T-helper 17 cell (primary cell): Measurements from ENCODE around the gene ABCC9. TPM values are rescaled to one million over a fixed set of nuclear protein-coding genes. Genes with fewer than 3 reads are reported as not detected.
"Not testable (repeated sequence)": the region's sequence is repeated elsewhere in the genome, so short reads cannot be mapped to it uniquely, and the experiment has no call there.

Experiments
- ATAC-seq: fragments of 150-1000 bp; cut with Tn5 transposase; 2 replicates; pipeline ENCODE4 v1.10.0; 2021; ENCODE audit warnings: mild to moderate bottlenecking, moderate library complexity
- DNase-seq, 3 donors: peaks; one replicate each; pipeline versions ENCODE4 v3.0.0 to v3.0.0-alpha.2; 2020 to 2021
- H3K9me3 ChIP-seq: one replicate; pipeline ENCODE4 v1.7.0; 2013; ENCODE audit warnings: low read length, mild to moderate bottlenecking; ENCODE audit not compliant: control insufficient read depth, poor library complexity, severe bottlenecking
- H3K27ac Mint-ChIP-seq: one replicate; pipeline ENCODE4 v1.8.0; 2022; ENCODE audit warnings: mild to moderate bottlenecking, moderate library complexity, mixed read lengths
- H3K27me3 Mint-ChIP-seq: one replicate; pipeline ENCODE4 v1.8.0; 2022; ENCODE audit warnings: mixed read lengths
- H3K36me3 Mint-ChIP-seq: one replicate; pipeline ENCODE4 v1.8.0; 2022; ENCODE audit warnings: low read depth, mixed read lengths
- H3K4me1 Mint-ChIP-seq: one replicate; pipeline ENCODE4 v1.8.0; 2022; ENCODE audit warnings: mild to moderate bottlenecking, mixed read lengths
- H3K4me3 Mint-ChIP-seq: one replicate; pipeline ENCODE4 v1.8.0; 2022; ENCODE audit warnings: mild to moderate bottlenecking, moderate library complexity, mixed read lengths
- total RNA-seq, 4 donors: library from RNA in 2 of 4; stranded (reverse) in 2 of 4; gene quantifications; one replicate each; pipeline ENCODE4 v1.2.3 and lab custom pipeline; 2022 to 2026

ABCC9 gene
- total RNA-seq, 2 donors from 2014 or later = not detected

DNA sequence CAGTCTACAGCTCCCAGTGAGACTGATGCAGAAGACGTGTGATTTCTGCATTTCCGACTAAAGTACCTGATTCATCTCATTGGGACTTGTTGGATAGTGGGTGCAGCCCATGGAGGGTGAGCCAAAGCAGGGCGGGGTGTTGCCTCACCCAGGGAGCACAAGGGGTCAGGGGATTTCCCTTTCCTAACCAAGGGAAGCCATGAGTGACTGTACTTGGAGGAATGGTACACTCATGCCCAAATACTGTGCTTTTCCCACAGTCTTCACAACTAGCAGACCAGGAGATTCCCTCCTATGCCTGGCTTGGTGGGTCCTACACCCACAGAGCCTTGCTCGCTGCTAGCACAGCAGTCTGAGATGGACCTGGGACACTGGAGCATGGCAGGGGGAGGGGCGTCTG lies 21.0 kb upstream of the ABCC9 start:
- no peaks in the 10 kb centered on the region for H3K9me3 ChIP-seq
- no peak for ATAC-seq
- H3K4me1 Mint-ChIP-seq = no peaks in the 10 kb centered on the region
- H3K27me3 Mint-ChIP-seq = peaks cover 10% of the 10 kb centered on the region
- no peaks in the 10 kb centered on the region for H3K36me3 Mint-ChIP-seq
- DNase-seq = no peak
- H3K27ac Mint-ChIP-seq = no peak overlapping the region
- no peak overlapping the region for H3K4me3 Mint-ChIP-seq

DNA sequence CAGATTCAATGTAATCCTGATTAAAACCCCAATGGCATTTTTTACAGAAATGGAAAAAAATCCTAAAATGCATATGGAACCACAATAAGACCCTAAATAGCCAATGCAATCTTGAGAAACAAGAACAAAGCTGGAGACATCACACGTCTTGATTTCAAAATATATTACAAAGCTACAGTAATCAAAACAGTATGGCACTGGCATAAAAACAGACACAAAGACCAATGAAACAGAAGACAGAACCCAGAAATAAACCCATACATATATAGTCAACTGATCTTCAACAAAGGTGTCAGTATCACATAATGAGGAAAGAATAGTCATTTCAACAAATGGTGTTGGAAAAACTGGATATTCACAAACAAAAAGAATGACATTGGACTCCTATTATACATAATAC lies 9.4 kb upstream of the ABCC9 start:
- no peaks in the 10 kb centered on the region for H3K9me3 ChIP-seq
- H3K4me1 Mint-ChIP-seq = no peaks in the 10 kb centered on the region
- DNase-seq = no peak
- H3K27ac Mint-ChIP-seq = no peak overlapping the region
- no peak for ATAC-seq
- H3K36me3 Mint-ChIP-seq = no peaks in the 10 kb centered on the region
- H3K27me3 Mint-ChIP-seq = no peaks in the 10 kb centered on the region
- H3K4me3 Mint-ChIP-seq = no peak overlapping the region

DNA sequence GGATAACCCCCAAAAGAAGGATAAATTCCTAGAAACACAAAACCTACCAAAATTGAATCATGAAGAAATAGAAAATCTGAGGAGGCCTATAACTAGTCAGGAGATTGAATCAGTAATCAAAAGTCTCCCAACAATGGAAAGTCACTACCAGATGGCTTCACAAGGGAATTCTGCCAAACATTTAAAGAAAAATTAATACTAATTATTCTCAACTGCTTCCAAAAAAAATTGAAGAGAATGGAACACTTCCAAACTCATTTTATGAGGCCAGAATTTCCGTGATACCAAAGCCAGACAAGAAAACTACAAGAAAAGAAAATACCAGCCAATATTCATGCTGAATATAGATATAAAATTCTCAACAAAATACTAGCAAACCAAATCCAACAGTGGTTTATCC lies 7.8 kb upstream of the ABCC9 start:
- no peaks in the 10 kb centered on the region for H3K4me1 Mint-ChIP-seq
- no peaks in the 10 kb centered on the region for H3K36me3 Mint-ChIP-seq
- no peaks in the 10 kb centered on the region for H3K9me3 ChIP-seq
- H3K4me3 Mint-ChIP-seq = no peak overlapping the region
- ATAC-seq (no peak), DNase-seq (no peak)
- H3K27ac Mint-ChIP-seq = no peak overlapping the region
- no peaks in the 10 kb centered on the region for H3K27me3 Mint-ChIP-seq

DNA sequence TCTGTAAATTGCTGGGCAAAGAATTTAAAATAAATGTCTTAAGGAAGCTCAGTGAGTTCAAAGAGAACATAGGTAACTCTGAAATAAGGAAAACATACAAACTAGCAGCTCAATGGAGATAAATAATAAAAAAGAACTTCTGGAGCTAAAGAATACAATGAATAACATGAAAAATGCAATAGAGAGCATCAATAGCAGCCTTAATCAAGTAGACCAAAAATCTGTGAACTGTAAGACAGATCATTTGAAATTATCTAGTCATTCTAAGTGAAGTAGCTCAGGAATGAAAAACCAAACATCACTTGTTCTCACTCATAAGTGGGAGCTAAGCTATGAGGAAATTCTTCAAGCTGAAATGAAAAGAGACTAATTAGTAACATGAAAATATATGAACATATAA lies 5.8 kb upstream of the ABCC9 start:
- H3K4me3 Mint-ChIP-seq = no peak overlapping the region
- no peaks in the 10 kb centered on the region for H3K4me1 Mint-ChIP-seq
- DNase-seq = no peak
- no peak for ATAC-seq
- no peak overlapping the region for H3K27ac Mint-ChIP-seq
- no peaks in the 10 kb centered on the region for H3K9me3 ChIP-seq
- H3K36me3 Mint-ChIP-seq = no peaks in the 10 kb centered on the region
- H3K27me3 Mint-ChIP-seq = peaks cover 5% of the 10 kb centered on the region

DNA sequence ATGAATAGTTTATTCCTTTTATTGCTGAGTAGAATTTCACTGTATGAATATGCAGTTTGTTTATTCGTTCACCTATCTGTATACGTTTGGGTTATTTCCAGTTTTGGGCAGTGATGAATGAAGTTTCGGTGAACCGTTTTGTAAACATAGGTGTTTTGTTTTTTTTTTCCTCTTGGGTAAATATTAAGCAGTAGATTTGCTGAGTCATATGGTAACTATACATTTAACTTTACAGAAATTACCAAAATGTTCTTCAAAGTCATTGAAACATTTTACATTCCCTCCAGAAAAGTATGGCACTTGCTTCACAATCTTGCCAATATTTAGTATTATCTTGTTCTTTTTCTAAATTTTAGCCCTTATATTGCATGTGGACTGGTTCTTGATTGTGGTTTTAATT lies 3.8 kb upstream of the ABCC9 start:
- DNase-seq (no peak), ATAC-seq (no peak)
- H3K27ac Mint-ChIP-seq = no peak overlapping the region
- no peak overlapping the region for H3K4me3 Mint-ChIP-seq
- peaks cover 13% of the 10 kb centered on the region for H3K4me1 Mint-ChIP-seq
- peaks cover 25% of the 10 kb centered on the region for H3K27me3 Mint-ChIP-seq
- no peaks in the 10 kb centered on the region for H3K9me3 ChIP-seq
- H3K36me3 Mint-ChIP-seq = no peaks in the 10 kb centered on the region

DNA sequence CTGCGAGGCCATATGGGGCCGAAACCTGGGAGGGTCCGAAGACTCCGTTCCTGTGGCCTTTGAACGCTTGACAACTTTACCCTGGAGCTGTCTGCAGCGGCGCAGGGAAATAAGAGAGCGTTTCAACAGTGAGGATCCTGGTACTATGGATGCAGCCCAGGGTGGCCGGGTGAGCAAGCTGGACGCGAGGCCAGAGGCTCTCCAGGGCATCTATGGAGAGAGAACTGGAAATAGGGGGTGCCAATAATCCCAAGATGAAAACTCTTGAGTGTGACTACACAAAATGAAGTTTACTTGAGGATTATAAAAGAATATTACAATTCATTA lies 1.1 kb upstream of the ABCC9 start:
- Mint-ChIP-seq H3K27ac (no peak overlapping the region), H3K27me3 (peaks cover 47% of the 10 kb centered on the region), H3K4me1 (peaks cover 13% of the 10 kb centered on the region), H3K4me3 (no peak overlapping the region), H3K36me3 (no peaks in the 10 kb centered on the region)
- no peak for ATAC-seq
- no peak for DNase-seq
- H3K9me3 ChIP-seq = no peaks in the 10 kb centered on the region

DNA sequence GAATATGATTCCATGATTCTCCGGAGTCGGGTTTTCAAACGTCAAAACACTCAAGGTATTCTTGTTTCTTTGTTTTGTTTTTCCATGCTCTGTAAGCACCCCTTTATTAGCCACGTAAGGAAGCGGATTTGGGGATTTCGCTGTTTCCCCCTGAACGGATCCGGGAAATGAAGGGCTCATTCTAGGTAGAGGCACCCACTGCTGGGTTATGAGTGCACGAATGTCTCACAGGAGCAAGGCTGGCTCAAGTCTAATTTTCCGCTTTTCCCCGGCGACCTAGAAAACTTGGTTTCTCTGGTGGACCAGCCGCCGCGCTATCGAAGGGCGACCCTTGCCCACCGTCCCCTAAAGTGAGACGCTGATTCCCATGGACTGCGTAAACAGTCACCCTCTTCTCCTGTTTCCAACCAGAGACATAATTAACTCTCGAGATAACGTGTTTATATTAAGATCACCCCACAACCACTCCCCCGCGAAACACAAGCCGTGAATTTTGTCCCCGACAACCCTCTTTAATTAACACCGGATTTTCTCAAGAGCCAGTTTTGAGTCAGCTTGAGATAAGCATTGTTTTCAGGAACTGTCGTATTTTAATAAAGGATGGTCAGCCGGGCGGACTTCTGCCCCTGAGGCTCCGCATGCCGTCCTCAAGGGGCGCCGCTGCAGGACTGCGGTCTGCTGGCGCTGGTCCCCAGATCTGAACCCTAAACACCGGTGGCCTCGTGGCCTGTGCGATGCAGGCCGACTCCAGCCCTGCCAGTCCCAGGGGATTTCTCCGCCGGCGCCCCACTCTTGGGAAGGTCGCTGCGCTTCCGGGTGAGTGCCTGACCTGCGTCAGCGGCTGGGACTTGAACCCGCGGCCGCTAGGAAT lies 515 bp upstream of the ABCC9 start:
- H3K4me1 Mint-ChIP-seq = peaks cover 13% of the 10 kb centered on the region
- ATAC-seq = no peak
- no peak overlapping the region for H3K27ac Mint-ChIP-seq
- H3K36me3 Mint-ChIP-seq = no peaks in the 10 kb centered on the region
- no peaks in the 10 kb centered on the region for H3K9me3 ChIP-seq
- H3K4me3 Mint-ChIP-seq = peak overlapping the region; percentile 58
- peaks cover 53% of the 10 kb centered on the region for H3K27me3 Mint-ChIP-seq
- DNase-seq = no peak

DNA sequence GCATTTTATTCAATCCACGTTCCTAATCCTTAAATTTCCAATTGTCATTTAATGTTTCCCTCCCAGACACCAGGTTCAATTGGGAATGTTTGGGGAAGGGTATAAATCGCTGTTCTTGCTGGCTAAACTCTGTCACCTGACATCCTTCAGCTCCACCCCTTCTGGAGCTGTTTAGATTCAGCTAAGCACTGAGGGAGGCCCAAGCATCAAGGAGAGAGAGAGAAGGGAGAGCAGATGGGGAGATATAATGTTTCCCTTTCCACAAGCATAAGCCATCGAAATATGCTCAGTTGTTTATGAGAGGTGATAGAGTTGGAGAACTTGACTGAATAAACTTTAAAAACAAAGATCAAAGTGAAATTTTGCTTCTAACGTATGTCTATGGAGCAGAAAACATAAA lies 1.8 kb downstream of the ABCC9 start:
- no peak for ATAC-seq

DNA sequence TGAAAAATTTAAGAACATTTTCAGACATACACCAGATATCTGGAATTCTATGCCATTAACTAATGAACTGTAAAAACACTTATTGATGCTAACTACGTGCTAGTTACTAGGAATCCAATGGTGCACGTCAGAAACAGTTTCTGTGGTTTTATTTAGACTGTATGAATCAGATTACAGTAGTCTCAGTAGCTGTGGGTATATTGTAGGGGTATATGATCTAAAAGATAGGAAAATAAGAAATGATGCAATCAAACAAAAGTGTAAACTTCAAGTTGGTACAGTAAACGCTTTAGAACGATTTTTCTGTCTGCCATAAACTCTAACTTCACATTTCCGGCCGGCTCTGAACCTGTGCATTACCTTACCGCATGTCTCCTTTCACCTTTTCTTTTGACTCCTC lies 2.3 kb downstream of the ABCC9 start:
- H3K9me3 ChIP-seq = no peaks in the 10 kb centered on the region
- peaks cover 59% of the 10 kb centered on the region for H3K27me3 Mint-ChIP-seq
- DNase-seq = no peak
- no peak overlapping the region for H3K4me3 Mint-ChIP-seq
- no peaks in the 10 kb centered on the region for H3K36me3 Mint-ChIP-seq
- H3K27ac Mint-ChIP-seq = no peak overlapping the region
- ATAC-seq = no peak
- H3K4me1 Mint-ChIP-seq = peaks cover 13% of the 10 kb centered on the region

More for the DNA sequence above, 1.8 kb downstream of the ABCC9 start:
- Mint-ChIP-seq H3K27me3 (peaks cover 59% of the 10 kb centered on the region), H3K27ac (no peak overlapping the region), H3K4me1 (peaks cover 13% of the 10 kb centered on the region), H3K4me3 (no peak overlapping the region), H3K36me3 (no peaks in the 10 kb centered on the region)
- no peak for DNase-seq
- H3K9me3 ChIP-seq = no peaks in the 10 kb centered on the region

DNA sequence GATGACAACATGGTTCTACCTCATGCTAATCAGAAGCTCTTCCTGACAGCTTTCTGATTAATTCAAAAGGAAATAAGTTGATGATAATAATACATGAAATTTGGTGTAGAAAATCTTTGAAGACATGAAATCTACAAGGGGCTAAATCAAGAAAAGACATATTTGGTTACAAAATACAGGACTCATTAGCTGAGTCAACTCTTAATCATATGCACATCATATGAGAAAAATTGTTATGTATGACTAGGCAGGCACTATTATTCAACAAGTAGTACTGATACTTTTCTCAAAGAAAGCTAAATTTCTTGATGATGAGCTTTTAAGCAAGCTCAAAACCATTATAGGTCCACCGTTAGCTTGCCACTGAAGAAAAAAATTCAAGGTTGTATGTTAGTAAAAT lies 7.1 kb downstream of the ABCC9 start:
- H3K4me1 Mint-ChIP-seq = no peaks in the 10 kb centered on the region
- H3K27me3 Mint-ChIP-seq = peaks cover 26% of the 10 kb centered on the region

DNA sequence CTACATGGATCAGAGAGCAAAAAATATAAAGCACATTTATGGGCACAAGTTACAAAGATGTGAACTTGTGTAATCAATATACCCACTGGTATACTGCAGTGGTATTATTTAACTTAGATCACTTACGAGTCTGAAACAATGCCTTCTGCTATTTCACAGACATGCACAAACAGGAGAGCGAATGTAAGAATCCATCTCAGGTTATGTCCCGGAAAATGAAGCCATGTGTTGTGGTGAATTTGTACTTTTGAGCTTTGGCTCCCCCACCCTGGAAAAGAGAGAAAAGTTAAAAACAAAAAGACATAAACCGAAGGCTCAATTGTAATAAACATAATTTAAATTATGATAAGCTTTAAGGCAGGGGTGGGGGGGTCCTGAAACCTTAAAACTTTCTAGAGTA lies 7.6 kb downstream of the ABCC9 start:
- H3K27ac Mint-ChIP-seq = no peak overlapping the region
- no peaks in the 10 kb centered on the region for H3K4me1 Mint-ChIP-seq
- H3K36me3 Mint-ChIP-seq = no peaks in the 10 kb centered on the region
- no peak for ATAC-seq
- peaks cover 21% of the 10 kb centered on the region for H3K27me3 Mint-ChIP-seq
- H3K9me3 ChIP-seq = no peaks in the 10 kb centered on the region
- H3K4me3 Mint-ChIP-seq = no peak overlapping the region
- no peak for DNase-seq

More for the DNA sequence above, 7.1 kb downstream of the ABCC9 start:
- no peaks in the 10 kb centered on the region for H3K9me3 ChIP-seq
- H3K36me3 Mint-ChIP-seq = no peaks in the 10 kb centered on the region
- no peak overlapping the region for H3K27ac Mint-ChIP-seq
- no peak for DNase-seq
- no peak overlapping the region for H3K4me3 Mint-ChIP-seq
- ATAC-seq = no peak

DNA sequence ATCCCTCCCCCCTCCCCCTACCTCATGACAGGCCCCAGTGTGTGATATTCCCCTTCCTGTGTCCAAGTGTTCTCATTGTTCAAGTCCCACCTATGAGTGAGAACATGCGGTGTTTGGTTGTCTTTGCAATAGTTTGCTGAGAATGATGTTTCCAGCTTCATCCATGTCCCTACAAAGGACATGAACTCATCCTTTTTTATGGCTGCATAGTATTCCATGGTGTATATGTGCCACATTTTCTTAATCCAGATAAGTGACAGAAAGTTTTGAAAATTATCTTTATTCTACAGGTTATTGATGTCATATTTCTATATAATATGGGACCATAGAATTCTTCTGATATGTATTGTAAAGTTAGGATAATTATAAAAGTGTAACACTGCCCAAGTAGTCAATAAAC lies 11.3 kb downstream of the ABCC9 start:
- not testable (repeated sequence) for H3K4me1 Mint-ChIP-seq, H3K4me3 Mint-ChIP-seq, H3K27ac Mint-ChIP-seq, H3K9me3 ChIP-seq, H3K27me3 Mint-ChIP-seq, DNase-seq, H3K36me3 Mint-ChIP-seq, ATAC-seq

DNA sequence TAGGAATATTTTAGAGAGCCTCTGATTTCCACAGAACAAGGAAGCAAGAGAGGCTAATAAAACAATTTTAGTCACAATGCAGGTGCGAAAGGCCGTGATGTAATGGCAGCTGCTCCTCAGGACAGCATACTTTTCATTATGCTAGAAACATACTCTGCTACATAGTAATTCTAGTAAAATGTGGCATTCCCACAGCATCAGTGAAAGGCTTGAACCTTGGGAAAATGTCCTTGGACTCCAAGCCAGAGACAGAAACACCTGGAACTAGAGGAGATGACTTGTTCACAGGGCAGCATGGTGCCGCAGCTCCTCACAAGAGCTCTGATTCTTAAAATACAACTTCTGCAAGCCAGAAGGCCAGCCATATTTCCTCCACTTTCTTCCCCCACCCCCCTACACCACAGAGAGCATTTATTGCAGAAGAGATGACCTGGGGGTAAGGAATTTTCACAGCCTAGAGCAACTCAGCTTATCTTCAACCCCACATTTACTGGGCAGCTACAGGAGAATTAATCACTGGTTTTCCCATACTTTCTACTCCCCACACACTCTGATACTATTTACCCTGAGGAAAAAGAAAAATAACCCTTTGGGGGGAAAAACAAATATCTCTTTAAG lies 15.8 kb downstream of the ABCC9 start:
- no peak overlapping the region for H3K4me3 Mint-ChIP-seq
- H3K27ac Mint-ChIP-seq = no peak overlapping the region
- no peak for ATAC-seq
- H3K27me3 Mint-ChIP-seq = peaks cover 29% of the 10 kb centered on the region
- no peaks in the 10 kb centered on the region for H3K36me3 Mint-ChIP-seq
- no peaks in the 10 kb centered on the region for H3K9me3 ChIP-seq
- no peak for DNase-seq
- peaks cover 2% of the 10 kb centered on the region for H3K4me1 Mint-ChIP-seq

DNA sequence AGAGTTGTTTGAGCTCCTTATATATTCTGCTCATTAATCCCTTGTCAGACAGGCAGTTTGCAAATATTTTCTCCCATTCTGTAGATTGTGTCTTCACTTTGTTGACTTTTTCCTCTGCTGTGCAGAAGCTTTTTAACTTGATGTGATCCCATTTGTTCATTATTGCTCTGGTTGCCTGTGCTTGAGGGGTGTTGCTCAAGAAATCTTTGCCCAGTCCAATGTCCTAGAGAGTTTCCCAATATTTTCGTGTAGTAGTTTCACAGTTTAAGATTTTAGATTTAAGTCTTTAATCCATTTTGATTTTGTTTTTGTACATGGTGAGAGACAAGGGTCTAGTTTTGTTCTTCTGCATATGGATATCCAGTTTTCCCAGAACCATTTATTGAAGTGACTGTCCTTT lies 19.8 kb downstream of the ABCC9 start:
- no peaks in the 10 kb centered on the region for H3K9me3 ChIP-seq
- no peak overlapping the region for H3K27ac Mint-ChIP-seq
- no peak for ATAC-seq
- peaks cover 38% of the 10 kb centered on the region for H3K27me3 Mint-ChIP-seq
- no peaks in the 10 kb centered on the region for H3K36me3 Mint-ChIP-seq
- no peak overlapping the region for H3K4me3 Mint-ChIP-seq
- DNase-seq = no peak
- H3K4me1 Mint-ChIP-seq = peaks cover 2% of the 10 kb centered on the region
